Upper lobe of left lung (tissue), 6 donors: Measurements from ENCODE around the gene RBM4. TPM values are rescaled to one million over a fixed set of nuclear protein-coding genes. Genes with fewer than 3 reads are reported as not detected.
"Not testable (repeated sequence)": the region's sequence is repeated elsewhere in the genome, so short reads cannot be mapped to it uniquely, and the experiment has no call there.

Experiments
- ATAC-seq, 2 donors: fragments of 200-7000 bp; cut with Tn5 transposase; one replicate each; pipeline ENCODE4 v1.9.1; 2022; ENCODE audit warnings: mild to moderate bottlenecking in 2 of 2, moderate library complexity in 2 of 2; ENCODE audit not compliant: low FRiP score in 2 of 2
- DNase-seq, 2 donors: peaks; one replicate each; pipeline ENCODE4 v3.0.0-alpha.2; 2019 to 2020
- H3K27ac ChIP-seq, 4 donors: fragments of 200-600 bp; sonication (generic); one replicate each; pipeline ENCODE4 v1.5.1; 2016 to 2019
- H3K27me3 ChIP-seq, 4 donors: fragments of 200-600 bp; sonication (generic); one replicate each; pipeline ENCODE4 v1.5.1; 2017 to 2019
- H3K36me3 ChIP-seq, 4 donors: fragments of 200-600 bp; sonication (generic); one replicate each; pipeline ENCODE4 v1.5.1; 2016 to 2019
- H3K4me1 ChIP-seq, 4 donors: fragments of 200-600 bp; sonication (generic); one replicate each; pipeline ENCODE4 v1.5.1; 2018 to 2019
- H3K4me3 ChIP-seq, 4 donors: fragments of 200-600 bp; sonication (generic); one replicate each; pipeline ENCODE4 v1.5.1; 2017 to 2019; ENCODE audit warnings: mild to moderate bottlenecking in 2 of 4, moderate library complexity in 1 of 4
- H3K9me3 ChIP-seq, 4 donors: fragments of 200-600 bp; sonication (generic); one replicate each; pipeline ENCODE4 v1.5.1; 2018 to 2019
- CTCF ChIP-seq, 6 experiments: fragments of 450-650 bp in 4 of 6; fragments of 200-600 bp in 2 of 6; sonication (generic) in 2 of 6; IDR thresholded peaks; one replicate each; pipeline ENCODE4 v1.5.1; 2016 to 2019; ENCODE audit warnings: antibody characterized with exemption in 6 of 6
- EP300 ChIP-seq, 4 donors: sonication (generic); formaldehyde crosslinking; IDR thresholded peaks; one replicate each; pipeline ENCODE4 v1.5.1; 2017; ENCODE audit warnings: antibody characterized with exemption in 4 of 4, control low read depth in 2 of 4
- POLR2A ChIP-seq, 4 donors: fragments of 450-650 bp; IDR thresholded peaks; one replicate each; pipeline ENCODE4 v1.5.1; 2016 to 2017; ENCODE audit warnings: antibody characterized with exemption in 4 of 4, mild to moderate bottlenecking in 2 of 4
- POLR2AphosphoS5 ChIP-seq, 2 donors: sonication (generic); formaldehyde crosslinking; IDR thresholded peaks; one replicate each; pipeline ENCODE4 v1.5.1; 2017; ENCODE audit warnings: antibody characterized with exemption in 2 of 2
- WGBS, 2 donors: methylation state at CpG; one replicate each; pipeline ENCODE4 v1.1.5; 2017 to 2018; 5-methylcytosine and 5-hydroxymethylcytosine counted together
- total RNA-seq, 6 donors: library from RNA; depleted of rRNA in 4 of 6; stranded (reverse); fragments of >200 nt in 4 of 6; gene quantifications; one replicate each; pipeline versions ENCODE4 v1.1.0 to v1.2.1, GENCODE V29; 2016 to 2021
- donor health status: DM: no; HTN: no; CAD: no; lungs with moderate emphysema.
- donor health status: DM: no; HTN: yes; CAD: no; lungs with severe emphysema.

The RBM4 gene
- total RNA-seq, 6 donors from 2014 or later: 62.4 to 103 (median 90.2) TPM

GRCh38 chr11:66598993-66599392, 39.5 kb upstream of the RBM4 start:
- Histone ChIP-seq H3K4me1 (peaks cover 18 to 20% (median 18%) of the 10 kb centered on the region in 4 donors), H3K4me3 (no peak overlapping the region), H3K27me3 (no peaks in the 10 kb centered on the region), H3K36me3 (peaks cover 0 to 37% (median 17%) of the 10 kb centered on the region in 4 donors), H3K9me3 (no peaks in the 10 kb centered on the region), H3K27ac (no peak overlapping the region)
- ATAC-seq: no peak
- DNase-seq: peak in 1 of 2 donors; percentile 52
- TF ChIP-seq POLR2AphosphoS5 (IDR thresholded peaks at IDR 0.05) (no peak), CTCF (IDR thresholded peaks at IDR 0.05) (no peak), EP300 (IDR thresholded peaks at IDR 0.05) (no peak), POLR2A (IDR thresholded peaks at IDR 0.05) (no peak)
- 97 to 100% methylated on average over 3 to 6 of the region's 6 CpGs for WGBS, 2 donors

GRCh38 chr11:66600219-66600618, 38.3 kb upstream of the RBM4 start:
- WGBS, 2 donors: 66 to 89% methylated on average over 2 of the region's 2 CpGs

GRCh38 chr11:66600631-66601233, 37.8 kb upstream of the RBM4 start:
- H3K4me1 ChIP-seq: peaks cover 2 to 3% (median 3%) of the 10 kb centered on the region in 4 donors
- ATAC-seq: peak in 1 of 2 donors; percentile 71
- DNase-seq: no peak
- no peak overlapping the region for H3K4me3 ChIP-seq
- H3K27me3 ChIP-seq: no peaks in the 10 kb centered on the region
- no peaks in the 10 kb centered on the region for H3K9me3 ChIP-seq
- peaks cover 0 to 54% (median 25%) of the 10 kb centered on the region in 4 donors for H3K36me3 ChIP-seq
- WGBS, 2 donors: 82 to 90% methylated on average over 4 of the region's 4 CpGs
- H3K27ac ChIP-seq: no peak overlapping the region
- TF ChIP-seq CTCF (IDR thresholded peaks at IDR 0.05) (no peak), POLR2AphosphoS5 (IDR thresholded peaks at IDR 0.05) (no peak), EP300 (IDR thresholded peaks at IDR 0.05) (no peak), POLR2A (IDR thresholded peaks at IDR 0.05) (no peak)

More at GRCh38 chr11:66600219-66600618, 38.3 kb upstream of the RBM4 start:
- Histone ChIP-seq H3K27me3 (no peaks in the 10 kb centered on the region), H3K9me3 (no peaks in the 10 kb centered on the region), H3K4me3 (no peak overlapping the region), H3K4me1 (peaks cover 5 to 9% (median 8%) of the 10 kb centered on the region in 4 donors), H3K27ac (no peak overlapping the region), H3K36me3 (peaks cover 0 to 49% (median 20%) of the 10 kb centered on the region in 4 donors)
- no peak for DNase-seq
- ATAC-seq: no peak
- TF ChIP-seq EP300 (IDR thresholded peaks at IDR 0.05): no peak
- TF ChIP-seq POLR2A (IDR thresholded peaks at IDR 0.05): no peak
- no peak for TF ChIP-seq CTCF (IDR thresholded peaks at IDR 0.05)
- TF ChIP-seq POLR2AphosphoS5 (IDR thresholded peaks at IDR 0.05): no peak

- ATAC-seq (no peak), DNase-seq (peak in 1 of 2 donors; percentile 29)
- Histone ChIP-seq H3K27ac (no peak overlapping the region), H3K9me3 (no peaks in the 10 kb centered on the region), H3K4me1 (no peaks in the 10 kb centered on the region), H3K27me3 (no peaks in the 10 kb centered on the region), H3K36me3 (peaks cover 0 to 61% (median 29%) of the 10 kb centered on the region in 4 donors), H3K4me3 (no peak overlapping the region)
- TF ChIP-seq CTCF (IDR thresholded peaks at IDR 0.05) (no peak), POLR2A (IDR thresholded peaks at IDR 0.05) (no peak), POLR2AphosphoS5 (IDR thresholded peaks at IDR 0.05) (no peak), EP300 (IDR thresholded peaks at IDR 0.05) (no peak)
- WGBS, 2 donors: 95 to 100% methylated on average over 6 of the region's 6 CpGs
These were observed 35.4 kb upstream of the RBM4 start for GRCh38 chr11:66603072-66603471.

GRCh38 chr11:66604155-66604554, 34.3 kb upstream of the RBM4 start:
- 79 to 99% methylated on average over 5 of the region's 5 CpGs for WGBS, 2 donors
- TF ChIP-seq POLR2AphosphoS5 (IDR thresholded peaks at IDR 0.05) (no peak), CTCF (IDR thresholded peaks at IDR 0.05) (no peak), POLR2A (IDR thresholded peaks at IDR 0.05) (no peak), EP300 (IDR thresholded peaks at IDR 0.05) (no peak)
- Histone ChIP-seq H3K27me3 (no peaks in the 10 kb centered on the region), H3K9me3 (no peaks in the 10 kb centered on the region), H3K36me3 (peaks cover 0 to 58% (median 28%) of the 10 kb centered on the region in 4 donors), H3K4me1 (no peaks in the 10 kb centered on the region), H3K27ac (no peak overlapping the region), H3K4me3 (no peak overlapping the region)
- DNase-seq (no peak), ATAC-seq (no peak)

GRCh38 chr11:66606608-66607007, 31.9 kb upstream of the RBM4 start:
- WGBS, 2 donors: 94 to 96% methylated on average over 3 of the region's 3 CpGs

More at GRCh38 chr11:66606608-66607007, 31.9 kb upstream of the RBM4 start:
- H3K27me3 ChIP-seq, H3K4me3 ChIP-seq, DNase-seq, ATAC-seq, H3K4me1 ChIP-seq, H3K9me3 ChIP-seq, H3K27ac ChIP-seq: not testable (repeated sequence)
- H3K36me3 ChIP-seq: peaks cover 0 to 37% (median 18%) of the 10 kb centered on the region in 4 donors
